ENCODE results near the gene ST6GALNAC3. TPM values are rescaled to one million over a fixed set of nuclear protein-coding genes. Genes with fewer than 3 reads are reported as not detected.

Gene ST6GALNAC3
- total RNA-seq, 2 donors from 2014 or later, result 0.28 TPM; not detected in 1

DNA sequence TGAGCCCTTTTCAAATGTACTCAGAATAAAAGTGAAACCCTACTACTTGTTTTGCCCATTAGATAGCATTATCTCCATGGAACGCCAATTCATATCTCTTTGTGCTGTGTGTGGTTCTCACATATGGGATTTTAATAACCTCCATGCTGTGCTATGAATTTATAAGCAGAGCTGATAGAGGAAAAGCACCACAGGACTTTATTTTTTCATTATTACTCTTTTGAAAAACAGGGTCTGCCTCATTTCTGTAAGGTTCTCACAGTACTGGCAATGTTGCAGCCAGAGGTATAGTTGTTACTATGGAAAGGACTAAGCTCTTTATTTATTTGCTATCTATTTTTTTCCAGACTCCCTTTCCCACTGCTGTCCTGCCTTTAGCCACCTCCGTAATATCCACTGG, 313.7 kb downstream of the ST6GALNAC3 start:
- H3K27ac Mint-ChIP-seq, result no peak overlapping the region
- no peak overlapping the region for H3K4me3 Mint-ChIP-seq
- DNase-seq (ENCODE audit: low spot score) (no peak), ATAC-seq (no peak)
- H3K9me3 Mint-ChIP-seq, result no peaks in the 10 kb centered on the region
- no peaks in the 10 kb centered on the region for H3K27me3 Mint-ChIP-seq
- H3K36me3 Mint-ChIP-seq, result no peaks in the 10 kb centered on the region
- H3K4me1 Mint-ChIP-seq (ENCODE audit: low read depth in 2 of 2), result no peaks in the 10 kb centered on the region

DNA sequence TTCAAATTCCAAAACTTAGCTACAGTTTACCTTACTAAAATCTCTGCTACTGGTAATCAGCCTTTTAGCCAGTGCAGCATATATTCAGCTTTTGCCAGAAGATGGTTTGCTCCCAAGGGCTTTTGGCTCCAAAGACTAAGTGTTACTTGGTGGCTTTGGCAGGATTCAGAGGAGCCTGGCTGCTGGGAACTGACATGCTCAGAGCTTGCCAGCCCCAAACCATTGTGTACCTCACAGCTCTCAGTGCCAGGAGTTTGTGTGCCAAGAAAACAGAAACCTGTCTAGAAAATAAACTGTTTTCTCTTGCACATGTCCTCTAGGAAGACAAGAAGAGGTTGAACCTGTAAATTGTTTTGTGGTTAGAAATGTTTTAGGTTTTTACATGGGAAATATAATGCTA, 315.9 kb downstream of the ST6GALNAC3 start:
- H3K27ac Mint-ChIP-seq, result no peak overlapping the region
- H3K36me3 Mint-ChIP-seq, result no peaks in the 10 kb centered on the region
- ATAC-seq (no peak), DNase-seq (ENCODE audit: low spot score) (no peak)
- H3K4me3 Mint-ChIP-seq, result no peak overlapping the region
- no peaks in the 10 kb centered on the region for H3K9me3 Mint-ChIP-seq
- no peaks in the 10 kb centered on the region for H3K4me1 Mint-ChIP-seq (ENCODE audit: low read depth in 2 of 2)
- H3K27me3 Mint-ChIP-seq, result no peaks in the 10 kb centered on the region

DNA sequence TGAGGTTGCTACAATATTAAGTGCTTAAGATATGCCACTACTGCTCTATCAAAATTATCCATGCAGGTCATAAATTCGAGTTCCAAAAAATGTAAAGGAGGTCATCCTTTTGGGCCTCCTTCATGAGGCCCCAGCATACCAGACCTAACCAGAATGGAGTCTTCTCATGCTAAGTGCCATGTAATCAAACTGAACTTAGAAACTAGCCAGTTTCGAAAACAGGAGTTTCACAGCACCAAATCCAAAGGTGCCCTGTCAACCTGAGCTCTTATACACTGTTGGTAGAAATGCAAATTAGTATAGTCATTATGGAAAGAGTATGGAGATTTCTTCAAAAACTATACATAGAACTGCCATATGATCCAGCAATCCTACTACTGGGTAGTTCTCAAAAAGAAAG, 320.5 kb downstream of the ST6GALNAC3 start:
- Mint-ChIP-seq H3K36me3 (no peaks in the 10 kb centered on the region), H3K27ac (no peak overlapping the region), H3K4me3 (no peak overlapping the region), H3K4me1 (ENCODE audit: low read depth in 2 of 2) (no peaks in the 10 kb centered on the region), H3K27me3 (no peaks in the 10 kb centered on the region), H3K9me3 (no peaks in the 10 kb centered on the region)
- DNase-seq (ENCODE audit: low spot score) (no peak), ATAC-seq (no peak)

DNA sequence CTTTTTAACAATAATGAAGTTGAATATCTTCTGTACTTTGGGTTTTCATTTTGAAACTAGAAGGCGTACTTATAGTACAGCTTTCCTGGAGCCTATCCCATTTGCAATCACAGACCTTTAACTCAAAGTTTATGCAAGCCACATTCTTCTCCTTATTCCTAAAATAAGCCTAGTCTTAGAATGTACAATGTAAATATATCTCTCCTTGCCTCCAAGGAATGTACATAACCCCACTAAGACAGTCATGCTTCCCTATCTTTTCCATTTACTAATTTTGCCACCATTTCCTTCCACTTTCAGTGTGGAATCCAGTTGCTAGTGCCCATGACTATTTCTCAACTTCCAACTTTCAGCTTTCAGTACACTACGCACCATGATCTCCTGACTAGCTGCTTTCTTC, 327.6 kb downstream of the ST6GALNAC3 start:
- Mint-ChIP-seq H3K27me3 (no peaks in the 10 kb centered on the region), H3K36me3 (peaks cover 4% of the 10 kb centered on the region), H3K4me3 (no peak overlapping the region), H3K9me3 (peaks cover 8% of the 10 kb centered on the region), H3K27ac (no peak overlapping the region), H3K4me1 (ENCODE audit: low read depth in 2 of 2) (no peaks in the 10 kb centered on the region)
- DNase-seq (ENCODE audit: low spot score) (no peak), ATAC-seq (no peak)

DNA sequence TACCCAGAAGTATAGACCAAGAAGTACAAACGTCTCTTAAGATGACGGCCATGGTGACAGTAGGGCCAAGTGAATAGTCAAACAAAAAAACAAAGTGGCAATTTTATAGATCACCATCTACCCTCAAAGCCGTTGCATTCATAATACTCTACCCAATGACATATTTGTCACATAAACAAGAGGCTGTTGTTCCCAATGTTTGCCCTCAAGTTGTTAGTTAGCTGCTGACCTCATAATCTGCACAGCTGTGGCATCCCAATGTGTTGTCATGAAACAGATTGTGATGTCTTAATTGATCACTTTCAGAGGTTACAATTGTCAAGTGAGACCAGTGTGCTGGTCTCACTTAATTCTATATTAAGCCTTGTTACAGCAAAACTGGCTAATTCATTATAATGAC, 333.8 kb downstream of the ST6GALNAC3 start:
- H3K9me3 Mint-ChIP-seq, result peaks cover 5% of the 10 kb centered on the region
- DNase-seq (ENCODE audit: low spot score) (no peak), ATAC-seq (no peak)
- H3K27ac Mint-ChIP-seq, result no peak overlapping the region
- H3K27me3 Mint-ChIP-seq, result peaks cover 0 to 7% of the 10 kb centered on the region in 2 donors
- no peak overlapping the region for H3K4me3 Mint-ChIP-seq
- no peaks in the 10 kb centered on the region for H3K36me3 Mint-ChIP-seq
- H3K4me1 Mint-ChIP-seq (ENCODE audit: low read depth in 2 of 2), result no peaks in the 10 kb centered on the region

DNA sequence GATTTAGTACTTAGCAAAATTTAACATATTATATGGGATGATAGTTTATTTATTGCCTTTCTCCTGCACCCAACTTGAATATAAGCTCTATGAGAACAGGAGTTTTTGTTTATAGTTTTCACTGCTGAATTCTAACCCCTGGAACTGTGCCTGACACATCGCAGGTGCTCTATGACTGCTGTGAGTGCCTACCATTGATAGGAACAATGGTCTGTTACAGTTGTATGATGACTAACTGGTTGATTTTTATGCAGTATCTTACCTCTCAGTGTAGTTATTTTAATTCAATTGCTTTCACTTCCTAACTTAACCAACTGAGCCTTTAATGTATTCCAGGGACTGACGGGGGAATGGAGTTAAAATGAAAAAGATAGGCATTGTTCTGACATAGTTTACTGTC, 336.0 kb downstream of the ST6GALNAC3 start:
- H3K4me3 Mint-ChIP-seq, result no peak overlapping the region
- no peaks in the 10 kb centered on the region for H3K36me3 Mint-ChIP-seq

DNA sequence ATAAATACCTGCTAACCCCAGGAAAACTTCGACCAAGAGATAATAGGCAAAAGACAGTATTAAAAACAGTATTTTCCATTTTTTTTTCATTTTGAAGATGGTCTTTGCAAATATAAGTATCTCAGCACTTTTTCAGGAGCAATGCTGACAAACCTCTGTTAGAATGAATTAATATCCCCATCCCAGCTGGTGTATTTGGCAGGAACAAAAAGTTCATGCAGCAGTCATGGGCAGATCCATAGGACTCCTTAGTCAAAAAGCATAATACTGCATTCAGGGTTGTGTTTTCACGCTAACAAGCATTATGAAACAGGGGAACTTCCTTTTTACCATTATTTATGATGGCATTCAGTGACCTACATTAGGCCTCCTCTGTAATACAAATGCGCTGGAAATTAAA, 344.0 kb downstream of the ST6GALNAC3 start:
- H3K27ac Mint-ChIP-seq, result no peak overlapping the region
- ATAC-seq (no peak), DNase-seq (ENCODE audit: low spot score) (no peak)
- H3K4me3 Mint-ChIP-seq, result no peak overlapping the region
- H3K36me3 Mint-ChIP-seq, result no peaks in the 10 kb centered on the region
- peaks cover 4% of the 10 kb centered on the region for H3K9me3 Mint-ChIP-seq
- H3K4me1 Mint-ChIP-seq (ENCODE audit: low read depth in 2 of 2), result no peaks in the 10 kb centered on the region
- H3K27me3 Mint-ChIP-seq, result no peaks in the 10 kb centered on the region

More for the DNA sequence above, 336.0 kb downstream of the ST6GALNAC3 start:
- peaks cover 5% of the 10 kb centered on the region for H3K9me3 Mint-ChIP-seq
- no peaks in the 10 kb centered on the region for H3K4me1 Mint-ChIP-seq (ENCODE audit: low read depth in 2 of 2)
- ATAC-seq (no peak), DNase-seq (ENCODE audit: low spot score) (no peak)
- H3K27me3 Mint-ChIP-seq, result peaks cover 0 to 7% of the 10 kb centered on the region in 2 donors
- no peak overlapping the region for H3K27ac Mint-ChIP-seq

DNA sequence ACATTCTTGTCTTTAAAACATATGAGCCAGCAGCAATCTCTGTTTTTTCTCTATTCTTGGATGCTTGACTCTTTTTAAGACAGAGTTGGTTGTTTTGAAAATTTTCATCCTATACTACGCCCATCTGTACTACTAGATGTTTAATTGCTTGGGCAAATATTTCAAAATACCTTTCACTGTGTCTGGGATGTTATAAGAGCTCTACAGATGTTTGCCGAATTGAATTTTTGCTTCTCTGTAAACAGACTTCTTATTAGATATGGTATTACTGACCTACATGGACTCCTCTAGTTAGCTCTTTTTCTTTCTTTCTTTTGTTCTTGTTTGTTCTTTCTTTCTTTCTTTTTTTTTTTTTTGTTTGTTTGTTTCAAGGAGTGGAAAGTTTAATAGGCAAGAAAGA, 345.1 kb downstream of the ST6GALNAC3 start:
- no peaks in the 10 kb centered on the region for H3K4me1 Mint-ChIP-seq (ENCODE audit: low read depth in 2 of 2)
- no peak overlapping the region for H3K27ac Mint-ChIP-seq
- no peaks in the 10 kb centered on the region for H3K27me3 Mint-ChIP-seq
- ATAC-seq, result no peak
- no peaks in the 10 kb centered on the region for H3K36me3 Mint-ChIP-seq
- H3K4me3 Mint-ChIP-seq, result no peak overlapping the region
- H3K9me3 Mint-ChIP-seq, result peaks cover 4% of the 10 kb centered on the region
- no peak for DNase-seq (ENCODE audit: low spot score)

DNA sequence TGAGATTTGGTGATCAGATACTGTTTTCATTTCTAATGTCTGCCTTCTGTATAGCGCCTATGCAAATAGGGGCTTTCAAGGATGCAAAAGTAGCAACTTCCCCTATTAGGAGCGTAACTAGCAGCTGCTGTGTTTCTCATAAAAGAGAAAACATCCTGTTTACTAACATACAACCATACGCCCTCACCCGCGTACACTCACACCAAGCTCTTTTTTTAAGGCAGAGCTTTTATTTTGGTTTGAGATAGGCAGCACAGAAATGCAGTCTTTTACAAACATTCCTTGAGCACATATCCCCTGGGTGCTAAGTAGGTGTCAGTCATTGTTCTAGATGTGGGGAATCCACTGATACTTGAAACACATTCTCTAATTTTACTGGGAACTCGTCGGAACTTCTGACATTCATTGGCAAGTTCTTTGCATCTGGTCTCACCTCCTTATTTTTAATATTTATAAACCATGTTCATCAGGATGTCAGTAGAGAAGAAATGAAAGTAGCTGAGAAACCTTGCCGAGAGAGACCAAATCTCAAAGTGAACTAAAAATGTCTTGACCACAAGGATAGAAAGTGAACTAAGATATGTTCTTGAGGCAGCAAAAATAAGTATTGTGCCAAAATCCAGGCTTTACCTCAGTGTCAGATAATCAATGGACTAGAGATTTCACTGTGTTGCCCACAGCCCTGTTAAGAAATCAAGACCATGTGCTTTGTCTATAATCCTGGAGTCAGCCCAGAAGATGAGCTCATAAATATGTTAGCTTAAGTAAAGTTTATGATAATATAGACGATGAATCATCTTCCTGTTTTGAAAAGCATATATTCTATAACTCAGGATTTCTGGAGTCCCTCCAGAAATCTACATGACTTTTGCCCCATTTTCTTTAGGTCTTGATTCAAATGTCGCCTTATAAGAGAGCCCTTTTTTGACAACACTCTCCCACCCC, 350.9 kb downstream of the ST6GALNAC3 start:
- Mint-ChIP-seq H3K36me3 (no peaks in the 10 kb centered on the region), H3K4me1 (ENCODE audit: low read depth in 2 of 2) (no peaks in the 10 kb centered on the region), H3K27me3 (no peaks in the 10 kb centered on the region), H3K9me3 (peaks cover 4% of the 10 kb centered on the region), H3K4me3 (no peak overlapping the region), H3K27ac (no peak overlapping the region)
- DNase-seq (ENCODE audit: low spot score) (no peak), ATAC-seq (no peak)

DNA sequence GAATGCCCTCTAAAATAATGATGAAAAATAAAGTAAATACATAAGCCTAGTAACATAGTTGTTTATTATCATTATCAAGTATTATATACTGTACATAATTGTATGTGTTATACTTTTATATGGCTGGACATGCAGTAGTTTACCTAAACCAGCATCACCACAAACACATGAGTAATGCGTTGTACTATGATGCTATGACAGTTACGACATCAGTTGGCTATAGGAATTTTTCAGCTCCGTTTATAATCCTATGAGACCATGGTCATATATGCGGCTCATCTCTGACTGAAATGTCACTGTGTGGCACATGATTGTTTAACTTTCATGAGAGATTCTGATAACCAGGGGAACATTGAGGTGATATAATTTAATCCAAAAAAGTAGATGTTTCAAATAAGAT, 352.1 kb downstream of the ST6GALNAC3 start:
- H3K27me3 Mint-ChIP-seq, result no peaks in the 10 kb centered on the region
- H3K4me3 Mint-ChIP-seq, result no peak overlapping the region
- ATAC-seq (no peak), DNase-seq (ENCODE audit: low spot score) (no peak)
- H3K4me1 Mint-ChIP-seq (ENCODE audit: low read depth in 2 of 2), result no peaks in the 10 kb centered on the region
- H3K36me3 Mint-ChIP-seq, result no peaks in the 10 kb centered on the region
- H3K9me3 Mint-ChIP-seq, result peaks cover 4% of the 10 kb centered on the region
- no peak overlapping the region for H3K27ac Mint-ChIP-seq

DNA sequence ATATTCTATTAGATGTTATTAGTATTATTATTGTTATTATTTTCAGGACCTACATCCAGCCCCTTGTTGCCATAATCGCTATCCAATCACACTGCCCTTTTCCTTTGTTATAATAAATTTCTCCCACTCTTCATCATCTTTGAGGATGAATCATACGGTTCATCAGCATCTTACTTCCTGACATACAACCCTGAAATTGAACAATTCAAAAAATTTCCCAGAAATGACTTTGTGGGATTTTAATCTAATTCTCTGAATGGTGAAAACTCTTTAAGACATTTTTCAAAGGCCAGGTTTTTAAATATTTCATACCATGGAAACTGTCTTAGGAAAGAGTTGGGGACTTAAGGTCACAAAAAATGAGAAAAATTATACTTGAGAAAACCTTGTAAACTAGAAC, 353.5 kb downstream of the ST6GALNAC3 start:
- ATAC-seq (no peak), DNase-seq (ENCODE audit: low spot score) (no peak)
- no peaks in the 10 kb centered on the region for H3K36me3 Mint-ChIP-seq
- no peaks in the 10 kb centered on the region for H3K4me1 Mint-ChIP-seq (ENCODE audit: low read depth in 2 of 2)
- H3K4me3 Mint-ChIP-seq, result no peak overlapping the region
- no peaks in the 10 kb centered on the region for H3K27me3 Mint-ChIP-seq
- peaks cover 4% of the 10 kb centered on the region for H3K9me3 Mint-ChIP-seq
- no peak overlapping the region for H3K27ac Mint-ChIP-seq

DNA sequence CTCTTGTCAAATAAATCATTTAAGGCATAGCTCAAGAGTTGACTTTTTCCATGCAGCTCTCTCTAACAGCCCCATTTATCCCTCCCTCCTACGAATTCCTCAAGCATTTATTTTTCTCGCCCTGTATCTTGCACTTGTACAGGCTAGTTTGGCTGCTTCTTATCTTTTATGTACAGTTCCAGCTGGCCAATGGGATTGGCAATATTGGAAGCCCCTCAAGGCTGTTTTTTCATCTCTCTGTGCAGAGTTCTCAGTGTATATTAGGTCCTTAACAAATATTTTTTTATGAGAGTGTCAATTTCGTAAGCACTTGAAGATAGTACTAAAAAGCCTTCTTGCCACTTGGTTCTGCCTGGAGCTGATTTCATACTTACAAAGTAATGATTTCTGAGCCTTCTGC, 356.0 kb downstream of the ST6GALNAC3 start:
- Mint-ChIP-seq H3K4me3 (no peak overlapping the region), H3K4me1 (ENCODE audit: low read depth in 2 of 2) (no peaks in the 10 kb centered on the region), H3K27me3 (no peaks in the 10 kb centered on the region), H3K9me3 (peaks cover 3% of the 10 kb centered on the region), H3K27ac (no peak overlapping the region), H3K36me3 (no peaks in the 10 kb centered on the region)
- DNase-seq (ENCODE audit: low spot score) (no peak), ATAC-seq (no peak)

DNA sequence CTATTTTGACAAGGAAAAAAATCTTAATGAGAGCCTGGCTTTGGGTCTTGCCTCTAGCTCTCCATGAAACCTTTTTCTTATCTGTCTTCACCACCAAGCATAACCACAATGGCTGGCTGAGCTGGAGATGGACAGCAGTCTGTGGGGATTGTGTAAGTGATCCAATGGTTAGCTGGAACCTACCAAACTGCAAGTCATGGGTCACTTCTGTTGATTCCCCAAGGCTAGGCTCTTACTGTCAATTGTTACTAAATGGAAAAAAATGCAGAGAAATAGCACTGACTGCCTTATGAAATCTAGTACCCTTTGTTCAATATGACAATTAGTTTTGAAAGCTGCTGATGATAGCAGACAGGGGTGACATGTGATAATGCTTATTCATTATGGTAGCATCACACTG, 359.0 kb downstream of the ST6GALNAC3 start:
- DNase-seq (ENCODE audit: low spot score) (no peak), ATAC-seq (no peak)
- Mint-ChIP-seq H3K4me3 (no peak overlapping the region), H3K27me3 (no peaks in the 10 kb centered on the region), H3K27ac (no peak overlapping the region), H3K4me1 (ENCODE audit: low read depth in 2 of 2) (no peaks in the 10 kb centered on the region), H3K36me3 (no peaks in the 10 kb centered on the region), H3K9me3 (peaks cover 3% of the 10 kb centered on the region)

DNA sequence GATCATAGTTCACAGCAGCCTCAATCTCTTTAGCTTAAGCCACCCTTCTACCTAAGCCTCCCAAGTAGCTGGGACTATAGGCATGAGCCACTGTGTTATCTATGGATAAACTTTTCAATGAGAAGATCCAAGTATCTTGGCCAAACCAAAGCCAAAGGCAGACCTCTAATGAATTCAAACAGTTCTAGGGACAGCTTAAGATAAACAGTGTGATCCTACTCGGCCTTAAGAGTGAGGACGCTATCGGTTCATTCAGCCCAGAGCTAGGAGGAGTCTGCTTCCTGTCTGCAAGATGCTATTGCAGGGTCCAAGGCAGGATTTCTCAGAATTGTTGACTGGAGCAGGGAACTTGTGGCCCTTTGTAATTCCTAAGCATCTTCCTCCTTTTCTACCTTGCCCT, 368.7 kb downstream of the ST6GALNAC3 start:
- ATAC-seq (no peak), DNase-seq (ENCODE audit: low spot score) (no peak)
- Mint-ChIP-seq H3K4me1 (ENCODE audit: low read depth in 2 of 2) (no peaks in the 10 kb centered on the region), H3K36me3 (no peaks in the 10 kb centered on the region), H3K4me3 (no peak overlapping the region), H3K27ac (no peak overlapping the region), H3K9me3 (peaks cover 5% of the 10 kb centered on the region), H3K27me3 (no peaks in the 10 kb centered on the region)

DNA sequence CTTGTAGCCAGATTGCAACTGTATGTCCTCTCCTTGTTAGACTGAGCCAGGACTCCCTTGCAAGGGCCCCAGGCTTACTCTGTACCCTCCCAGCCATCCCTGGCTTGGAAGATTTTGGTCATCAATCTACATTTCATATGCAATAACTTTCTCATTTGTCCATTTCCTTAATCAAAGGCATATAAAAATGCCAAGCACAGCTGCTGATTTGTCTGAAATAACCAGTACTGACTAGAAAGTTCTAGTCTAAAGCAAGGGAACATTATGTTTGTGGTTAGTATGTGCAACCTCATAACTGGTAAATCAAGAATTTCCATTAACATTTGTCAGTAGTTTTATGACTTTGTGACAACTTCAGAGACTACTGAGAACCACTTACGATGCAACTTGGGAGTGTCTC, 370.2 kb downstream of the ST6GALNAC3 start:
- ATAC-seq (no peak), DNase-seq (ENCODE audit: low spot score) (no peak)
- Mint-ChIP-seq H3K4me1 (ENCODE audit: low read depth in 2 of 2) (no peaks in the 10 kb centered on the region), H3K27ac (no peak overlapping the region), H3K9me3 (peaks cover 5% of the 10 kb centered on the region), H3K36me3 (no peaks in the 10 kb centered on the region), H3K27me3 (no peaks in the 10 kb centered on the region), H3K4me3 (no peak overlapping the region)
